ENCODE measurements around the gene TNFAIP8L1.

TNFAIP8L1 gene

DNA sequence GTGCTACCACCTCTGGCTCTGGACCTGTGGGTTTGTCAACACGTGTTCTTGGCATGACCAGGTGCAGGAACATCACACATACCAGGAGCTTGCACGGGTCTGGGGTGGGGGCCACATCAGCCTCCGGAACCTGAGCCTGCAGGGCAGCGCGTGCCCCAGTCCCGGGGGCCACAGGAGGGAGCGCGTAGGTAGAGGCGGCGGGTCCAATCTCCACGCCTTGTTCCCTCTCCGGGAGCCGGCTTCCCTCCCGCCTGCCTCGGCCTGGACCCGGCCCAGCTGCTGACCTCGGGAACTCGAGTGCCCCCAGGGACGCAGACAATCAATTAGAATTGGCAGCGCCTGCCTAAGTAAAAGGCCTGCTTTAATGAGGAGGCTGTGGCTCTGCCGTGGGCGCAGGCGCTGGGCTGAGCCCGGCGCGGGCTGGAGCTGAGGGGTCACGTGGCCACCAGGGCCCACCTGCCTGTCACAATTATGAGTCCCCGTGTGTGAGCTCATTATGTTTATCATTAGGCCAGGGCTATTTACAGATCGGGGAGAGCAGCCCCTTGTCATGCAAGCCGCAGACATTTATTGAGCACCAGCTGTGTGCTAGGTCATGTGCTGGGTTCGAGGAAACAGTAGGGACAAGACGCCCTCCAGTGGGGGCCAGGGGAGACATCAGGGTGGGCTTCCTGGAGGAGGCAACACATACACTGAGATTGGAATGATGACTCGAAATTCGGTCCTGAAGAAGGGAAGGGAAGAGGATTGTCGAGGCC, 32.2 kb upstream of the TNFAIP8L1 start:
- in situ Hi-C loops (cut with MboI; ENCODE audit: low sequenced_read_pairs, unreplicated experiment) = no loop called here
- TF ChIP-seq, protein P1, sequence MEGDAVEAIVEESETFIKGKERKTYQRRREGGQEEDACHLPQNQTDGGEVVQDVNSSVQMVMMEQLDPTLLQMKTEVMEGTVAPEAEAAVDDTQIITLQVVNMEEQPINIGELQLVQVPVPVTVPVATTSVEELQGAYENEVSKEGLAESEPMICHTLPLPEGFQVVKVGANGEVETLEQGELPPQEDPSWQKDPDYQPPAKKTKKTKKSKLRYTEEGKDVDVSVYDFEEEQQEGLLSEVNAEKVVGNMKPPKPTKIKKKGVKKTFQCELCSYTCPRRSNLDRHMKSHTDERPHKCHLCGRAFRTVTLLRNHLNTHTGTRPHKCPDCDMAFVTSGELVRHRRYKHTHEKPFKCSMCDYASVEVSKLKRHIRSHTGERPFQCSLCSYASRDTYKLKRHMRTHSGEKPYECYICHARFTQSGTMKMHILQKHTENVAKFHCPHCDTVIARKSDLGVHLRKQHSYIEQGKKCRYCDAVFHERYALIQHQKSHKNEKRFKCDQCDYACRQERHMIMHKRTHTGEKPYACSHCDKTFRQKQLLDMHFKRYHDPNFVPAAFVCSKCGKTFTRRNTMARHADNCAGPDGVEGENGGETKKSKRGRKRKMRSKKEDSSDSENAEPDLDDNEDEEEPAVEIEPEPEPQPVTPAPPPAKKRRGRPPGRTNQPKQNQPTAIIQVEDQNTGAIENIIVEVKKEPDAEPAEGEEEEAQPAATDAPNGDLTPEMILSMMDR (IDR thresholded peaks at IDR 0.05; ENCODE audit: borderline replicate concordance, control extremely low read depth, extremely low read depth, insufficient read depth, missing control alignments) = no peak
- DNase-seq (ENCODE audit: low spot score) = peak; percentile 40

DNA sequence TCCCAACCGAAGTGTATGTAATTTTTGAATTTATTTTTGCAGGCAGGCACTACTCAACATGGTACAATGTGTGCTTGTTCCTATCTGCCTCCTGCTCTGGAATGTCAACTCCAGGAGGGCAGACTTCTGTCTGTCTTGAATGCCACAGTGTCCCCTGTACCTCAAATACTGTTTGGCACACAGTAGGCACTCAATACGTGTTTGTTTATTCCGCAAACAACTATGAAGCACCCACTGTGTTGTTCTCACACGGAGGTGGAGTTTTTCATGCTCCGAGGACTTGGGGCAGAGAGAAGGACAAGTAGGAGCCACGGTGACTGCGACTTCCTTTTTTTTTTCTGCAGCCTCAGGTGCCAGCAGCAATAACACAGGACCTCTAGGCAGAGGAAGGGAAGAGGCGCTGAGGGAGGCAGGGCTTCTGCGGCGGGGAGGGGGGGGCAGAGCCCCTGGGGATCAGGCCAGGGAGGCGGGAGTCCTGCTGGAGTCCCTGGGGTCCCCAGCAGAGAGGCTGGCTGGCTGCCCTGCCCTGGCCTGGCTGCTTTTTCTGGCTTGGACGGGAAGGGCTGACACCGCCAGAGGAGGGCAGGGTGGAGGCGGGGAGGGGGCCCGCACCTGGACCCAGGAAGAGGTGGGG, 29.3 kb upstream of the TNFAIP8L1 start:
- peak; percentile 28 for DNase-seq (ENCODE audit: low spot score)

DNA sequence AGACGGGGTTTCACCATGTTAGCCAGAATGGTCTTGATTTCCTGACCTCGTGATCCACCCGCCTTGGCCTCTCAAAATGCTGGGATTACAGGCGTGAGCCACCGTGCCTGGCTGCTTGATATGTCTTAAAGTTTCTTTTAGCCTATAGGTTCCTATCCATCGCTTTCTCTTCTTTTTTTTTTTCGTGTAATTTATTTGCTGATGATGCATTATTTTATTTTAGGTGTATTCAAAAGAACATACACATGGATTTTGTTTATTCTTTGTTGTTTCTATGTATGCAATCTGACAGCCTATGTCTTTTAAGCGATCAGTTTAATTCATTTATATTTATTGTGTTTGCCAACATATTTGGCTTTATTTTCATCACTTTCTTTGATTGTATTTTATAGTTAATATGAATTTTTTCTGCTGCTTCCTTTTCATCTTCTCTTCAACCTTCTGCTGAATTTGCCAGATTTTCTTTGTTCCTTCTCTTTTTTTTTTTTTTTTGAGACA, 26.0 kb upstream of the TNFAIP8L1 start:
- TF ChIP-seq, protein P1 (IDR thresholded peaks at IDR 0.05; ENCODE audit: borderline replicate concordance, control extremely low read depth, extremely low read depth, insufficient read depth, missing control alignments) = no peak
- in situ Hi-C loops (cut with MboI; ENCODE audit: low sequenced_read_pairs, unreplicated experiment) = no loop called here
- DNase-seq (ENCODE audit: low spot score) = no peak

More for the DNA sequence above, 29.3 kb upstream of the TNFAIP8L1 start:
- TF ChIP-seq, protein P1 (IDR thresholded peaks at IDR 0.05; ENCODE audit: borderline replicate concordance, control extremely low read depth, extremely low read depth, insufficient read depth, missing control alignments) = no peak
- in situ Hi-C loops (cut with MboI; ENCODE audit: low sequenced_read_pairs, unreplicated experiment) = no loop called here

DNA sequence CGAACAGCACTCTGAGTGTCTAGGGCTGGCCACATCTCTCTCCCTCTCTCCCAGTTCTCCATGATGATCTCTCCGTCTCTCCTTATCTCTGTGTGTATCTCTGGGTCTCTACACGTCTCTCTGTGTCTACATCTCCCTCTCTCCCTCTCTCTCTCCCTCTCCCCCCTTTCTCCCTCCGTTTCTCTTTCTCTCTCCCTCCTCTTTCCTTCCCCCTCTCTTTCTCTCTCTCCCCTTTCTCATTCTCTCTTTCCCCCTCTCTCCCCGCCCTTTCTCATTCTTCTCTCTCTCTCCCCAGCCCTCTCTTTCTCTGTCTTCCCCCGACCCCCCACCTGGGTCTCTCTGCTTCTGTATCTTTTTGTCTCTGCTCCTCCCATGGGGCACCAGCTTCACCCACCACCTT, 21.3 kb upstream of the TNFAIP8L1 start:
- TF ChIP-seq, protein P1 (IDR thresholded peaks at IDR 0.05; ENCODE audit: borderline replicate concordance, control extremely low read depth, extremely low read depth, insufficient read depth, missing control alignments) = no peak
- DNase-seq (ENCODE audit: low spot score) = no peak
- in situ Hi-C loops (cut with MboI; ENCODE audit: low sequenced_read_pairs, unreplicated experiment) = no loop called here

DNA sequence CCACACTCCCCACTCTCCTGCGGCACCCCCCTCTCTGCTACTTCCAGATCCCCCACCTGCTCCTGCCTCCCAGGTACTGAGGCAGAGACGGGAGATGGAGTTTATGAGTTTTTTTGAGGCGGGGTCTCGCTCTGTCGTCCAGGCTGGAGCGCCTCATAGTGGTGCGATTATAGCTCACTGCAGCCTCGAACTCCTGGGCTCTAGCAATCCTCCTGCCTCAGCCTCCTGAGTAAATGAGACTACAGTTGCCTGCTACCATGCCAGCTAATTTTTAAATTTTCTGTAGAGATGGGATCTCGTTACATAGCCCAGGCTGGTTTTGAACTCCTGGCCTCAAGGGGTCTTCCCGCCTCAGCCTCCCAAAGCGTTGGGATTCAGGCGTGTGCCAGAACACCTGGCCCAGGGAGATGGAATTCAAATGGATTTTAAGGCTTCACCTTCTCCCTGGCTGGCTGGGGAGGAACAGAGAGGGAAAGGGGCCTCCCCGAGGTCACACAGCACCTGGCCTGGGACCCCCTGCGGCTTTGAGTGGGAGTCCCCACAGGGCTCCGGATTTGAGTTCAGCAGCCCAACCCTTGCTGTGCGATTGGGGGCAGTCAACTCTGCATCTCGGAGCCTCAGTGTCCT, 19.5 kb upstream of the TNFAIP8L1 start:
- TF ChIP-seq, protein P1 (IDR thresholded peaks at IDR 0.05; ENCODE audit: borderline replicate concordance, control extremely low read depth, extremely low read depth, insufficient read depth, missing control alignments) = no peak
- no peak for DNase-seq (ENCODE audit: low spot score)
- in situ Hi-C loops (cut with MboI; ENCODE audit: low sequenced_read_pairs, unreplicated experiment) = no loop called here

DNA sequence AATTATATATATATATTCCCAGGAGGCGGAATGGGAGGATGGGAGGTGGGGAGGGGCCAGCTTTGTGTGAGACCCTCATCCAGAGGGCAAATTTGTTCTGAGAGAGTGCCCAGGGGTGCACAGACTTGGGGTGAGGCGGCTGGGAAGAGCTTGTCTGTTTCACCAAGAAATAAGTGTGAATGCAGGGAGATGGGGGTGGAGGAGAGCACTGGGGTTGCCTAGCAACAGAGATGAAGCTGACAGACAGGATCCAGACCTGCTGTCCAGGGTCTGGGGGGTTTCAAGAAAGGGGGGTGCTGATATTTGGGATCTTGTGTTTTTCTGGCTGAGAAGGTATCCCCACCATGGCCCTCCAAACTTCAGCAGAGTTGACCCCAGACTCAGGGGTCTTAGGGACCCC, 18.6 kb upstream of the TNFAIP8L1 start:
- DNase-seq (ENCODE audit: low spot score) = no peak
- in situ Hi-C loops (cut with MboI; ENCODE audit: low sequenced_read_pairs, unreplicated experiment) = no loop called here
- TF ChIP-seq, protein P1 (IDR thresholded peaks at IDR 0.05; ENCODE audit: borderline replicate concordance, control extremely low read depth, extremely low read depth, insufficient read depth, missing control alignments) = no peak

Data from GM13976 (cell line).